Fibroblast of villous mesenchyme (primary cell): ENCODE data around the gene SPEM2. TPM values are rescaled to one million over a fixed set of nuclear protein-coding genes. Genes with fewer than 3 reads are reported as not detected.
A peak's percentile ranks its signal among the peaks of the same experiment; 100 is the strongest.

ENCODE experiments used
- DNase-seq: peaks from one replicate; pipeline ENCODE4 v3.0.0-alpha.2; 2010; ENCODE audit warnings: low read depth
- H3K4me3 ChIP-seq: 2 replicates; pipeline ENCODE4 v1.5.1; 2011; ENCODE audit warnings: low read depth, mild to moderate bottlenecking, low read length
- total RNA-seq: library from RNA; depleted of rRNA; stranded (reverse); fragments of >200 nt; gene quantifications from 2 replicates; pipeline ENCODE4 v1.2.3, GENCODE V29; 2012
- TF ChIP-seq, protein P1 (sequence below): IDR thresholded peaks from 2 replicates; pipeline ENCODE4 v1.5.1; 2012; ENCODE audit warnings: low read depth, mild to moderate bottlenecking, low read length; ENCODE audit not compliant: insufficient read depth

SPEM2 gene
- total RNA-seq, 1 donor = not detected

DNA sequence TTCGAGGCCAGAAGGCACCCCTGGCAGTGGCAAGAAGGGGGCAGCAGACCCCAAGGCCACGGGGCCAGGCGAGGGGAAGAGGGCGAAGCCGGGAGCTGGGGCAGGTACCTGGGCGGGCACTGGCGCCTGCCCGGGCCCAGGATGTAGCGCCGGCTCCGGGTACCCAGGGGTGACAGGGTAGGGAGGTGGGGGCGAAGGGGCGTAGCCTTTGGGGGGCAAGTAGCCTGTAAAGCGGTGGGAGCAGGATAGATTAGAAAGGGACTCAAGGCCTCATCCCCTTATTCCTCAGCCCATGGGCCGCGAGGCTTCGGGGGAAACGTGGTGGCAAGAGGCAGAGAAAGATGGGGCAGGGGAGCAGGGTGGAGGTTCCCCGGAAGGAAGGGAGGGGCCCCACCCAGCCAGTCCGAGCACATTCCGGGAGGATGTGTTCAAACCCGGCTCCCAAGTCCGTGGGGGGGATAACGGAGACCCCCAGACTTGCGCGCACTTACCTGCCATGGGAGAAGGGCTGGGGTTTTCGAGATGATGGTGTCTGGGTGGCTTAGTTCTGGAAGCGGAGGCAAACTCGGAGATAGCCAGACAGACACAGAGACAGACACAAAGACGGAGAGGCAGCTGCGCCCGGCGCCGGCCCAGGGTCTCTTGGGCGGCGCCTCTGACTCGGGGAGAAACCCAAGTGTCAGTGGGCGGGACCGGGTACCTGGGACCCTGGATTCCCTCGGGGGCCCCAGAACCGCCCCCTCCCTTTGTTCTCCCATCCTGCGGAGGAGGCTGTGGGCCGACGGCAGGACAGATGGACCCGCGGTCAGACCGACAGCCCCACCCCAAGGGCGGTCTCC is 31.6 kb upstream of the SPEM2 start:
- no peak for DNase-seq
- TF ChIP-seq, protein P1, sequence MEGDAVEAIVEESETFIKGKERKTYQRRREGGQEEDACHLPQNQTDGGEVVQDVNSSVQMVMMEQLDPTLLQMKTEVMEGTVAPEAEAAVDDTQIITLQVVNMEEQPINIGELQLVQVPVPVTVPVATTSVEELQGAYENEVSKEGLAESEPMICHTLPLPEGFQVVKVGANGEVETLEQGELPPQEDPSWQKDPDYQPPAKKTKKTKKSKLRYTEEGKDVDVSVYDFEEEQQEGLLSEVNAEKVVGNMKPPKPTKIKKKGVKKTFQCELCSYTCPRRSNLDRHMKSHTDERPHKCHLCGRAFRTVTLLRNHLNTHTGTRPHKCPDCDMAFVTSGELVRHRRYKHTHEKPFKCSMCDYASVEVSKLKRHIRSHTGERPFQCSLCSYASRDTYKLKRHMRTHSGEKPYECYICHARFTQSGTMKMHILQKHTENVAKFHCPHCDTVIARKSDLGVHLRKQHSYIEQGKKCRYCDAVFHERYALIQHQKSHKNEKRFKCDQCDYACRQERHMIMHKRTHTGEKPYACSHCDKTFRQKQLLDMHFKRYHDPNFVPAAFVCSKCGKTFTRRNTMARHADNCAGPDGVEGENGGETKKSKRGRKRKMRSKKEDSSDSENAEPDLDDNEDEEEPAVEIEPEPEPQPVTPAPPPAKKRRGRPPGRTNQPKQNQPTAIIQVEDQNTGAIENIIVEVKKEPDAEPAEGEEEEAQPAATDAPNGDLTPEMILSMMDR = peak; percentile 5
- peak overlapping the region; percentile 86 for H3K4me3 ChIP-seq

DNA sequence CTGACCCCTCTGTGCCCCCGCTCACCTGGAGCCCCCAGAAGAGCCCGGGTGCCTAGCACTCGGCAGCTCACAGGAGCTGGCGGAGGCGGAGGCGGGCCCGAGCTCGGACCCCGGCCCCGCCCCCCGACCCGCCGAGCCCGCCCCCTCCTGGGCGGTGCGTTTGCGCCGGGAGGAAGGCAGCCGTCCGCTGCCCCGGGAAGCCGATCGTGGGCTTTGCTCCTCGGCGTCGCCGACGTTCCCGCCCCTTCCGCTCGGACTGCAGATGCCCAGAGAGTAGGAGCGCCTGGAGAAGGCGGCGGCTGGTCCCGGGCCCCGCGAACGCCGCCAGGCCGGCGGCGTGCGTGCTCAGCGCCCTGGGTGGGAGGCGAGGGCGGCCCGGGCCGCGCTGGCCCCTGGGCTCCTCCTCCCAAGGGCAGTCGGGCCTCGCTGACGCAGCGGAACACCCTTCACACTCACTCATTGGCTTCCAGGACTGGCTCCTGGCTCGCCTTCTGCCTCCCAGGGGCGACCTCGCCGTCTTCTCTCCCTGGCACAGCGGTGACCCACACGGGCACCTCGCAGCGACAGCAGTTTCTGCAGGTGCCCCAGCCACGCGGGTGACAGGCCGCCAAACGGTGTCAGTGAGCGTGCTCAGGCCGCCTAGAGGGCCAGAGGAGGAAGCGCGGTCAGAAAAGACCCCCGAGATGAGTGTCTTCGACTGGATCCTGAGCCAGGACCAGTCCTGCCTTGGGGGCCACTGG is 30.8 kb upstream of the SPEM2 start, which contains the start of gene PLSCR3:
Gene PLSCR3, minus strand, starts transcription at position 74 of the 740 bp plus-strand sequence. CDS start 415 bp downstream, outside the sequence.
- peak within 1 kb of the TSS; percentile 86 for H3K4me3 ChIP-seq
- peak; percentile 87 for DNase-seq
- TF ChIP-seq, protein P1 = peak; percentile 46

- no peak for DNase-seq
- H3K4me3 ChIP-seq = no peak overlapping the region
- TF ChIP-seq, protein P1 = no peak
Observed at GRCh38 chr17:7396147-7396546, 29.3 kb upstream of the SPEM2 start.

DNA sequence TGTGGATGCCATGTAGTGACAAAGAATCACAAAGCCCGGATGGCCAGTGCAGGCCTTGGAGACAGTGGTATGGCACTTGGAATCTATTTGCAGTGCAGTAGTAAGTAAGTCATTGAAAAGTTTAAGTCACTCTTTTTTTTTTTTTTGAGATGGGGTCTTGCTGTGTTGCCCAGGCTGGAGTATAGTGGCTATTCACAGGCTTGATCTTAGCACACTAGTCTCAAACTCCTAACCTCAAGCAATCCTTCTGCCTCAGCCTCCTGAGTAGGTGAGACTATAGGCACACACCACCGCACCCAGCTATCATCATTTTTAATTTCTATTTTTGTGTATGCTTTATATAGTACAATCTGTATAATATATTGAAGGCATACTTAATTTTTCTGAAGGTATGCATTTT is 26.8 kb upstream of the SPEM2 start:
- no peak overlapping the region for H3K4me3 ChIP-seq
- no peak for DNase-seq
- TF ChIP-seq, protein P1 = no peak

DNA sequence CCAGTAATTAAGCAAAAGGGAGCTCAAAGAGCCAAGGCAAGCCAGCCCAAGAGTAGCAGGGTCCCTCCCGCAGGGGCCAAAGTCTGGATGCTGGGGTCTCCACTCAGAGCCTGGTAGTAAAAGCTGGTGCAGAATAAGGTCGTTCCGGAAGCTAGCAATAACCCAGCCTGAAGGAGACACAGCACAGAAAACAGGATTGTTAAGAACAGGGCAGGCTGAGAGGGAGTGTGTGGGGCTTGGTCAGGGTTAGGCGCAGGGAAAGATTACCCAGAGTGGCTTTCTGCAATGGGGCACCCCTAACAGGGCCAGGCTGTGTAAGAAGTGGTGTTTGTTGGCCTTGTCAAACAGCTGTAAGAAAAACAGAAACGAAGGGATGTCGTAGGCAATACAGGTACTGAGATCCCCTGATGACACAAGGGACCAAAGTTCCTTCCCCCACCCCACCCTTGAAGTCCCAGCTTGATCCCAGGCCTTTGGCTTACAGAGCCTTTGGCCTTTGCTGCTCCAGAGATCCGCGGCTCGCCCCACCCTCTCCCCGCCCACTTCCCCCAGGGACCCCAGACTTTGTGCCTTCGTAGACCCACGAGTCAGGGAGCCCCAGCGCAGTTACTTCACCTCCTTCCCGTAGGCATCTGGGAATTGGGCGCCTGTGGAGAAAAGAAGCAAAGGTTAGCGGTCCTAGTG is 22.2 kb upstream of the SPEM2 start:
- TF ChIP-seq, protein P1 = no peak
- DNase-seq = no peak
- peak overlapping the region; percentile 75 for H3K4me3 ChIP-seq

GRCh38 chr17:7403727-7403976 is 21.8 kb upstream of the SPEM2 start:
- TF ChIP-seq, protein P1 = no peak
- peak overlapping the region; percentile 75 for H3K4me3 ChIP-seq
- DNase-seq = no peak
